Stimulated activated CD8-positive, alpha-beta memory T cell treated with anti-CD3 and anti-CD28 coated beads, Interleukin-7, amount 100 ng/mL, for 48 hours (primary cell): ENCODE measurements around the gene SYT1.

Source experiments
- DNase-seq, 2 donors: peaks; one replicate each; pipeline ENCODE4 v3.0.0-alpha.2; 2020; ENCODE audit warnings: low read depth in 1 of 2; ENCODE audit errors: extremely low read depth in 1 of 2

Gene SYT1

DNA sequence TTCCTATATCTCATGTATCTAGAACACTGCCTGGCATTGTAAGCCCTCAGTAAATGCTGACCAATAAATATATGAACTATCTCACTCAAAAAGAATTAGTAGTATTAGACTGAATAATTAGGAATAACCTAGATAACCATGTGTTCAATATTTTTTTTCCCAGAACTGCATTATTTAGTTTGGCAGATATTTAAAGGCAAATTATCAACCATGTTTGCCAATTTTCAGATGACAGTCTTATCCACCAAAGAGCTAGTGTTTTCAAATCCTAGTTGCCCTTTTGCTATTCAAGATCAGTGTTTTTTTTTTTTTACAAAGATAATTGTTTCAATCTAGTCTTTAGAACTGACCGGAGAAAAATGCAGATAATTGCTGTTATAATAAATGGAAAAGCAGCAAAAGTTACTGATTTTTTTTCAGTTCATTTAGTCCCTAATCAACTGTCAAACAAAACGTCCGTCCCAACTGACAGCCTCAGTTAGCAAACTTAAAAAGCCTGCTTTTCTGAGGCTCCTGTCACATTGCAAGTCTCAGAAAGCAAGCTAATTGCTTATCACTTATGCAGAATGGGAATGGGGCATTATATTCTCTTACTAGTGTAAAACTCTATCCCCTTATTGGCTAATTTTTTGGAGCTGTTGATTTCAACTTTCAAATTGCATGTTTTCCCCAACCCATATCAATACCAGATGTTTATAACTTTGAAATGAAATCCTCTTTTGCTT lies 623.0 kb downstream of the SYT1 start:
- DNase-seq, result no peak
